Fibroblast of lung (primary cell): ENCODE measurements around the gene TFEC. TPM values are rescaled to one million over a fixed set of nuclear protein-coding genes. Genes with fewer than 3 reads are reported as not detected.

Source experiments
- DNase-seq, 2 donors: peaks; one replicate each; pipeline versions ENCODE4 v3.0.0 to v3.0.0-alpha.2; 2010; ENCODE audit warnings: low read depth in 2 of 2
- H2AFZ ChIP-seq: 2 replicates; pipeline ENCODE4 v1.5.1; 2012; ENCODE audit warnings: low read length, control low read depth, inconsistent platforms
- H3K27ac ChIP-seq: 2 replicates; pipeline ENCODE4 v1.5.1; 2011; ENCODE audit warnings: low read length, control low read depth; ENCODE audit not compliant: insufficient read depth
- H3K27me3 ChIP-seq: 2 replicates; pipeline ENCODE4 v1.5.1; 2011; ENCODE audit warnings: mild to moderate bottlenecking, low read length; ENCODE audit not compliant: control insufficient read depth, insufficient read depth
- H3K36me3 ChIP-seq: 2 replicates; pipeline ENCODE4 v1.5.1; 2011; ENCODE audit warnings: low read length; ENCODE audit not compliant: control insufficient read depth, insufficient read depth
- H3K4me1 ChIP-seq: 2 replicates; pipeline ENCODE4 v1.5.1; 2011; ENCODE audit warnings: low read length; ENCODE audit not compliant: control insufficient read depth, insufficient read depth; ENCODE audit errors: extremely low read depth
- H3K4me2 ChIP-seq: 2 replicates; pipeline ENCODE4 v1.5.1; 2011; ENCODE audit warnings: low read length, control low read depth; ENCODE audit not compliant: insufficient read depth; ENCODE audit errors: extremely low read depth
- H3K4me3 ChIP-seq, 4 experiments: fragments of 200-600 bp in 1 of 4; sonication (generic) in 1 of 4; replicated peaks in 1 of 4; 2 replicates each; pipeline ENCODE4 v1.5.1; 2011 to 2016; ENCODE audit warnings: low read length in 4 of 4, low read depth in 3 of 4, mild to moderate bottlenecking in 3 of 4, control low read depth in 2 of 4, inconsistent platforms in 1 of 4, mixed read lengths in 1 of 4; ENCODE audit not compliant: insufficient read depth in 1 of 4; ENCODE audit errors: control extremely low read depth in 1 of 4
- H3K79me2 ChIP-seq: 2 replicates; pipeline ENCODE4 v1.5.1; 2012; ENCODE audit warnings: mild to moderate bottlenecking, low read length, inconsistent platforms; ENCODE audit not compliant: control insufficient read depth, insufficient read depth
- H3K9ac ChIP-seq: 2 replicates; pipeline ENCODE4 v1.5.1; 2011; ENCODE audit warnings: mild to moderate bottlenecking, low read length, control low read depth; ENCODE audit not compliant: insufficient read depth
- H3K9me3 ChIP-seq: 2 replicates; pipeline ENCODE4 v1.5.1; 2012; ENCODE audit warnings: low read depth, low read length; ENCODE audit not compliant: control insufficient read depth, insufficient read depth
- H4K20me1 ChIP-seq: 2 replicates; pipeline ENCODE4 v1.5.1; 2011; ENCODE audit warnings: low read length; ENCODE audit not compliant: control insufficient read depth, insufficient read depth; ENCODE audit errors: extremely low read depth
- CTCF ChIP-seq, 2 donors: IDR thresholded peaks in 1 of 2; conservative IDR thresholded peaks in 1 of 2; 1 replicate in 1 of 2; 2 replicates in 1 of 2; pipeline ENCODE4 v1.5.1; 2011 to 2012; ENCODE audit warnings: low read length in 2 of 2, control low read depth in 1 of 2, inconsistent platforms in 1 of 2, low read depth in 1 of 2, mild to moderate bottlenecking in 1 of 2
- EZH2 ChIP-seq: IDR thresholded peaks from 2 replicates; pipeline ENCODE4 v1.5.1; 2012; ENCODE audit warnings: low read length, control low read depth, mild to moderate bottlenecking; ENCODE audit errors: missing control alignments
- polyA plus RNA-seq, 2 donors: library from polyadenylated mRNA; depleted of rRNA in 1 of 2; stranded (reverse) in 1 of 2; unstranded in 1 of 2; fragments of >200 nt; gene quantifications; 2 replicates each; pipeline ENCODE4 v1.2.1, GENCODE V29; 2011 to 2012; ENCODE audit warnings: missing spikeins in 1 of 2
- total RNA-seq: library from RNA; depleted of rRNA; stranded (reverse); fragments of >200 nt; gene quantifications from 2 replicates; pipeline ENCODE4 v1.2.1, GENCODE V29; 2014

Gene TFEC
- total and polyA plus RNA-seq, 2 donors (not counting 1 experiment from before 2014, with no cell fraction given) = 0.05 to 0.17 TPM

DNA sequence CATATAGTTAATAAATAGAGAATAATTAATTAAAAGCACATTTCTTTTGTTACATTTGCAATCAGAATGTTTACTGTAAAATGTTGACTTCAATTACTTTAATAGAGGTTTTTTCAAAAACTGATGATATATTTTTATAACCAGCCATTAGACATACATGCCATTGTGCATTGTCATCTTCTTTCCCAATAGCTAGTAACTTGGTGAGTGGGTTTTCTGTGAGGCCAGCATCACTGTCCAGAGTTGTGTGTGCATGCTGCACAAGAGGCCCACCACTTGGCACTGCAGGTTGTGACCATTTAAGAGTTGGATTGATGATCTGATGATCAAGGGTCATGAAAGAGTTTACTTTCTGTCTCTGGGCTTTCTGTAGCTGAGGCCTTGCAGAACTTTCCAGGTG, 46.5 kb downstream of the TFEC start:
- Histone ChIP-seq H3K4me2 (no peak overlapping the region), H3K9me3 (no peaks in the 10 kb centered on the region), H3K9ac (no peak overlapping the region), H3K27me3 (no peaks in the 10 kb centered on the region), H3K4me1 (no peaks in the 10 kb centered on the region), H3K36me3 (no peaks in the 10 kb centered on the region), H3K79me2 (no peaks in the 10 kb centered on the region), H3K4me3 (no peak overlapping the region), H4K20me1 (no peaks in the 10 kb centered on the region), H3K27ac (no peak overlapping the region), H2AFZ (no peak overlapping the region)
- peak; percentile 7 to 26 for DNase-seq
- TF ChIP-seq CTCF (conservative IDR thresholded peaks at IDR 0.05 in 1 of 2, IDR thresholded peaks at IDR 0.05 in 1 of 2; ENCODE audit: low read depth in 1 of 2, low read length in 2 of 2) (no peak), EZH2 (no peak)

- no peak overlapping the region for H3K27ac ChIP-seq
- H3K4me3 ChIP-seq = no peak overlapping the region
- H3K9me3 ChIP-seq = no peaks in the 10 kb centered on the region
- no peak overlapping the region for H2AFZ ChIP-seq
- no peak overlapping the region for H3K9ac ChIP-seq
- H3K4me2 ChIP-seq = no peak overlapping the region
- no peaks in the 10 kb centered on the region for H3K79me2 ChIP-seq
- no peak for TF ChIP-seq EZH2
- H3K36me3 ChIP-seq = no peaks in the 10 kb centered on the region
- H3K27me3 ChIP-seq = no peaks in the 10 kb centered on the region
- no peaks in the 10 kb centered on the region for H4K20me1 ChIP-seq
- DNase-seq = no peak
- H3K4me1 ChIP-seq = no peaks in the 10 kb centered on the region
Observed at GRCh38 chr7:115980159-115980558, 50.4 kb downstream of the TFEC start.

- peak in 1 of 2 donors; percentile 27 for DNase-seq
Observed at GRCh38 chr7:115976651-115977050, 53.9 kb downstream of the TFEC start.

More at GRCh38 chr7:115976651-115977050, 53.9 kb downstream of the TFEC start:
- H2AFZ ChIP-seq = no peak overlapping the region
- H3K9me3 ChIP-seq = no peaks in the 10 kb centered on the region
- H3K27me3 ChIP-seq = no peaks in the 10 kb centered on the region
- H3K4me1 ChIP-seq = no peaks in the 10 kb centered on the region
- no peaks in the 10 kb centered on the region for H3K79me2 ChIP-seq
- H3K4me3 ChIP-seq = no peak overlapping the region
- no peak overlapping the region for H3K9ac ChIP-seq
- H3K4me2 ChIP-seq = no peak overlapping the region
- TF ChIP-seq EZH2 (no peak), CTCF (conservative IDR thresholded peaks at IDR 0.05 in 1 of 2, IDR thresholded peaks at IDR 0.05 in 1 of 2; ENCODE audit: low read depth in 1 of 2, low read length in 2 of 2) (no peak)
- no peaks in the 10 kb centered on the region for H3K36me3 ChIP-seq
- no peaks in the 10 kb centered on the region for H4K20me1 ChIP-seq
- H3K27ac ChIP-seq = no peak overlapping the region
